Epithelial cell of prostate (primary cell): ENCODE data around the gene KRTAP20-4.

ENCODE experiments used
- DNase-seq: peaks from one replicate; pipeline ENCODE4 v3.0.0-alpha.2; 2011; ENCODE audit warnings: low read depth, low spot score
- H3K27ac ChIP-seq: fragments of 450-650 bp; 2 replicates; pipeline ENCODE4 v1.5.1; 2017; ENCODE audit warnings: mild to moderate bottlenecking

Gene KRTAP20-4

GRCh38 chr21:30642564-30642963 is 22.1 kb downstream of the KRTAP20-4 start, which contains the start of gene KRTAP20-3:
TSS of gene KRTAP20-3 (plus strand) at chr21:30642864.
- DNase-seq = no peak
- no peak within 1 kb of the TSS for H3K27ac ChIP-seq

- H3K27ac ChIP-seq = no peak overlapping the region
- DNase-seq = no peak
These were observed 26.5 kb downstream of the KRTAP20-4 start for GRCh38 chr21:30646904-30647414.

- no peak for DNase-seq
- no peak overlapping the region for H3K27ac ChIP-seq
These were observed 32.5 kb downstream of the KRTAP20-4 start for GRCh38 chr21:30652891-30653290.

- DNase-seq = no peak
- H3K27ac ChIP-seq = no peak overlapping the region
These were observed 48.3 kb downstream of the KRTAP20-4 start for GRCh38 chr21:30668776-30669175.
